Measurements from ENCODE around the gene SIKE1.
A peak's percentile ranks its signal among the peaks of the same experiment; 100 is the strongest.

SIKE1 gene

DNA sequence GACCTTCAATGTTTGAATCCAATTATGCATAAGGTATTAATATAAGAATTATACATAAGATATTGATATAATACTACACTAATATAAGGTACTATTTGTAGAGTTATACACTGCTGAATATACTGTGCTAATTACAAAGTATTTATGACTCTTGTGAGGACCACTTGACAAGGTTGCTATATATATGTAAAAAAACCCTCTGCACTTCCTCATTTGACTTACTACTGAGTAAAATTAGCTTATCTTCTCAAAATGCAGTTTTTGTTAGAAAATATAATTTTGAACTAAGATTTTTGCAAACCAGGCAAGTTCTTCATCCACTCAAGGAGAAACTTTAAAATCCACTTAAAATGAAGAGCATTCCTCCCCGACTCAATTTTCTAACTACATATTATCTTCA, 8.5 kb downstream of the SIKE1 start:
- Histone ChIP-seq H3K4me3 (ENCODE audit: low read depth, low read length) (no peak overlapping the region), H3K27ac (no peak overlapping the region), H3K27me3 (replicated peaks) (no peaks in the 10 kb centered on the region), H3K36me3 (replicated peaks) (peaks cover 19% of the 10 kb centered on the region)
- no peak for DNase-seq
- in situ Hi-C loops (cut with HindIII; ENCODE audit: low pct_ligation_motif_present, low sequenced_read_pairs): no loop called here
- TF ChIP-seq, protein P1, sequence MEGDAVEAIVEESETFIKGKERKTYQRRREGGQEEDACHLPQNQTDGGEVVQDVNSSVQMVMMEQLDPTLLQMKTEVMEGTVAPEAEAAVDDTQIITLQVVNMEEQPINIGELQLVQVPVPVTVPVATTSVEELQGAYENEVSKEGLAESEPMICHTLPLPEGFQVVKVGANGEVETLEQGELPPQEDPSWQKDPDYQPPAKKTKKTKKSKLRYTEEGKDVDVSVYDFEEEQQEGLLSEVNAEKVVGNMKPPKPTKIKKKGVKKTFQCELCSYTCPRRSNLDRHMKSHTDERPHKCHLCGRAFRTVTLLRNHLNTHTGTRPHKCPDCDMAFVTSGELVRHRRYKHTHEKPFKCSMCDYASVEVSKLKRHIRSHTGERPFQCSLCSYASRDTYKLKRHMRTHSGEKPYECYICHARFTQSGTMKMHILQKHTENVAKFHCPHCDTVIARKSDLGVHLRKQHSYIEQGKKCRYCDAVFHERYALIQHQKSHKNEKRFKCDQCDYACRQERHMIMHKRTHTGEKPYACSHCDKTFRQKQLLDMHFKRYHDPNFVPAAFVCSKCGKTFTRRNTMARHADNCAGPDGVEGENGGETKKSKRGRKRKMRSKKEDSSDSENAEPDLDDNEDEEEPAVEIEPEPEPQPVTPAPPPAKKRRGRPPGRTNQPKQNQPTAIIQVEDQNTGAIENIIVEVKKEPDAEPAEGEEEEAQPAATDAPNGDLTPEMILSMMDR (IDR thresholded peaks at IDR 0.05; ENCODE audit: low read depth, low read length, missing control alignments): no peak

DNA sequence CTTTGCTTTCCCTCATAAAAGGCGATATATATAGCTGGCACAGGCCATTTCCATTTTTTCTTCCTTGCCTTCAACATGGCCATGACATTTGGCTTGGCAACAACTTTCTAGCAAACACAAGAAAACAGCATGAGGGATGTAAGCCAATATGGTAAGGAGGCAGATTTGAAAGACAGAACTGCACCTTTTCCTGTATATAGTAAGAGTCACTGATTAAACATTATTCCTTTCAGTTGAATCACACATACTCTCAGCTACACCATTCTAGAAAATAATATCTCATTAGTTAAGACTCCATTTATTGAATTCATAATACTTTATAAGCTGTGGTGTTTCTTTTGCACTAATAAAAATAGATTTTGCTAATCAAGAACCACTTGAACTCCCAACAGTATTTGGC, 9.5 kb downstream of the SIKE1 start:
- no peak overlapping the region for H3K27ac ChIP-seq
- TF ChIP-seq, protein P1 (IDR thresholded peaks at IDR 0.05; ENCODE audit: low read depth, low read length, missing control alignments): no peak
- H3K27me3 ChIP-seq (replicated peaks): no peaks in the 10 kb centered on the region
- in situ Hi-C loops (cut with HindIII; ENCODE audit: low pct_ligation_motif_present, low sequenced_read_pairs): no loop called here
- DNase-seq: no peak
- H3K36me3 ChIP-seq (replicated peaks): peaks cover 16% of the 10 kb centered on the region
- H3K4me3 ChIP-seq (ENCODE audit: low read depth, low read length): no peak overlapping the region

DNA sequence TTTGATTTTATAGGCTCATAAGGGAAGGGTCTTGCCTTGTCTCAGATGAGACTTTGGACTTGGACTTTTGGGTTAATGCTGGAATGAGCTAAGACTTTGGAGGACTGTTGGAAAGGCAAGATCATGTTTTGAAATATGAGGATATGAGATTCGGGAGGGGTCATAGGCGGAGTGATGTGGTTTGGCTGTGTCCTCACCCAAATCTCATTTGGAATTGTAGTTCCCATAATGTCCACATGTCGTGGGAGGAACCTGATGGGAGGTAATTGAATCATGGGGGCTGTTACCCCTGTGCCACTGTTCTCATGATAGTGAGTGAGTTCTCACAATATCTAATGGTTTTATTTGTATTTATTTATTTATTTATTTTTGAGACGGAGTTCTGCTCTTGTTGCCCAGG, 15.8 kb downstream of the SIKE1 start:
- TF ChIP-seq, protein P1 (IDR thresholded peaks at IDR 0.05; ENCODE audit: low read depth, low read length, missing control alignments): peak; percentile 19
- Histone ChIP-seq H3K36me3 (replicated peaks) (no peaks in the 10 kb centered on the region), H3K27me3 (replicated peaks) (no peaks in the 10 kb centered on the region), H3K27ac (no peak overlapping the region), H3K4me3 (ENCODE audit: low read depth, low read length) (no peak overlapping the region)
- DNase-seq: no peak
- in situ Hi-C loops (cut with HindIII; ENCODE audit: low pct_ligation_motif_present, low sequenced_read_pairs): no loop called here

DNA sequence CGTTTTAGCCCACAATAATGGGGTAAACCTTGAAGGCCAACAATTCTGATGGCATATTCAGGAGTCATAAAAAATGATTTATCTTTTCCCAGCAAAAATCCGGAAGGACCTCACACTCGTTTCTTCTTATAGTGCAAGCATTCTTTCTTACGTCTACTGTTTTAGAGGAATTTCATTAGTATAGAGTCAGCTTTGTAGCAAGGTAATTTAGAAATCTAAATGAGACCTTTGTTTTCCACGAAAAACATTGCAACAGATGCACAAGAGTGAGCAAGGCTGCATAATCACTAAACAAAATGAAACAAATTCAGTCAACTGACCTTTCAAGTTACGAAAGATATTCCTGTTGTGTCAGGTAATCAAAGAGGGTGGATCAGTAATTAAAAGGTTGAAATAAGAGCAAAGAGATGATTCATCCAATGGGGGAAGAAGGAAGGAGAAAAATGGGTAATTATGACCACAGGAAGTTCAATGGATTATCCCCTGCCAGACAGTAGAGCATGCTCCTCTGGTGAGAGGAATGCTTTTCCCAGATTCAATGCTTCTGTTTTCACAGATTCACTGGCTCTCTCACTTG, 22.1 kb downstream of the SIKE1 start:
- TF ChIP-seq, protein P1 (IDR thresholded peaks at IDR 0.05; ENCODE audit: low read depth, low read length, missing control alignments): no peak
- peaks cover 2% of the 10 kb centered on the region for H3K36me3 ChIP-seq (replicated peaks)
- no peak for DNase-seq
- peak overlapping the region; percentile 99 for H3K27ac ChIP-seq
- in situ Hi-C loops (cut with HindIII; ENCODE audit: low pct_ligation_motif_present, low sequenced_read_pairs): no loop called here
- H3K4me3 ChIP-seq (ENCODE audit: low read depth, low read length): peak overlapping the region; percentile 100
- no peaks in the 10 kb centered on the region for H3K27me3 ChIP-seq (replicated peaks)

DNA sequence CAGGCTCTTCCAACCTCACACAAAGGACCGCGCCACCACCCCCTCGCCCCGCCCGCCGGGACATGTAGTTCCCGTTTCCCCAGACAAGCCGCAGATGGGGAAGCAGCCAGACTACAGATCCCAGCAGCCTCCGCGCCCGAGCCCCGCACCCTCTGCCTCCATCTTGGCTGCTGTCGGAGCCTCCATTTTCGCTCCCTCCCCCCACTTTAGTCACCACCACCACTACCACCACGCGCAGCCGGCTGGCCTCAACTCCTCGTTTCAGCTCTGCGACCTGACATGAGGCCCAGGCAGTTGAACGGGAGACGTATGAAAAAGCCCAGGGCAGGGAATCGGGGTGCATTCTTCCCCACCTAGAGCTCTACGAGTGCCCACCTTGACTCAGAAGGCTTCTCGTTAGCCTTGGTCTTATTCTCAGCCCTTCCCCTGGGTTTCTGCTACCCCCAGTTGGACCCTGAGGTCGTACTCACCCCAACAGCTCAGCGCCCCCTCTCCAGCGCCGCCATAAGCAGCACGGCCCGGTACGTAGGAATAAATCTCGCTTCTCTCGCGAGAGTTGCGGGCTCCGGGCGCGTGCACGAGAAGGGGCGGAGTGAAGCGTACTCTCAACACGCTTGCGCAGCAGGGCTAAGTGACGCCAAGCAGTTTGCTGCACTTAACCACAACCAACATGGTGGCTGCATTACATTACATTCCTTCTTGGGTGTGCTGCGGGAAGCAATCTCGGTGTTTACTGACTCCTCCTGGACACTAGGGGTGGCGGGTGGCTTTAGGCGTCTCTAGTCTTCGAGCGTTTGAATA, 22.8 kb downstream of the SIKE1 start, which contains the start of gene CSDE1:
Gene CSDE1, minus strand, starts transcription at position 530 of the 801 bp plus-strand sequence. CDS start 18,094 bp downstream, outside the sequence.
- peak within 1 kb of the TSS; percentile 100 for H3K4me3 ChIP-seq (ENCODE audit: low read depth, low read length)
- peak; percentile 98 for DNase-seq
- H3K27me3 ChIP-seq (replicated peaks): no peaks in the 10 kb centered on the region
- TF ChIP-seq, protein P1 (IDR thresholded peaks at IDR 0.05; ENCODE audit: low read depth, low read length, missing control alignments): peak; percentile 71
- peaks cover 2% of the 10 kb centered on the region for H3K36me3 ChIP-seq (replicated peaks)
- in situ Hi-C loops (cut with HindIII; ENCODE audit: low pct_ligation_motif_present, low sequenced_read_pairs): no loop called here
- H3K27ac ChIP-seq: peak within 1 kb of the TSS; percentile 99

Data from brain microvascular endothelial cell (primary cell).